A549 (cell line): ENCODE results near the gene MACC1. TPM values are rescaled to one million over a fixed set of nuclear protein-coding genes. Genes with fewer than 3 reads are reported as not detected.

ENCODE experiments used
- ATAC-seq, 2 experiments: fragments of 200-7000 bp in 1 of 2; fragments of >200 bp in 1 of 2; cut with Nextera tagmentation in 1 of 2; cut with Tn5 transposase in 1 of 2; 3 replicates each; pipeline versions ENCODE4 v1.8.0 to v1.9.1; 2018 to 2020; ENCODE audit warnings: mild to moderate bottlenecking in 1 of 2, moderate library complexity in 1 of 2
- CTCF ChIA-PET: fragments of 300-600 bp; sonication (Branson Sonifier 250); formaldehyde crosslinking; extraction: SDS; loops from one replicate; lab custom pipeline; 2021; ENCODE audit warnings: antibody characterized with exemption, inconsistent platforms; lab: Yijun Ruan, JAX
- POLR2A ChIA-PET: fragments of 350-600 bp; formaldehyde crosslinking; extraction: SDS; loops from one replicate; lab custom pipeline; 2021; ENCODE audit warnings: antibody characterized with exemption, inconsistent platforms; lab: Yijun Ruan, JAX
- DNase-seq, 2 experiments: peaks; one replicate each; pipeline versions ENCODE4 v3.0.0 to v3.0.0-alpha.2; 2011 to 2016; ENCODE audit warnings: low read depth in 1 of 2, low spot score in 1 of 2
- FAIRE-seq: peaks from 2 replicates; lab custom pipeline; 2011; peaks lifted over from hg19 to GRCh38; lab: Jason Lieb, UNC
- H3K27ac ChIP-seq, 2 experiments: fragments of >200 bp; sonication (Bioruptor Twin); formaldehyde crosslinking; 3 replicates each; pipeline ENCODE4 v1.5.1; 2016 to 2017
- H3K4me1 ChIP-seq: fragments of >200 bp; sonication (Bioruptor Twin); formaldehyde crosslinking; 3 replicates; pipeline ENCODE4 v1.6.1; 2016
- H3K4me2 ChIP-seq: fragments of >200 bp; sonication (Bioruptor Twin); formaldehyde crosslinking; 3 replicates; pipeline ENCODE4 v1.6.1; 2016
- H3K4me3 ChIP-seq: fragments of >200 bp; sonication (Bioruptor Twin); formaldehyde crosslinking; 3 replicates; pipeline ENCODE4 v1.5.1; 2016
- H3K9me3 ChIP-seq: fragments of >200 bp; sonication (Bioruptor Twin); formaldehyde crosslinking; 3 replicates; pipeline ENCODE4 v1.6.1; 2016
- CBX2 ChIP-seq: fragments of 200-600 bp; sonication (generic); IDR thresholded peaks from 2 replicates; pipeline ENCODE4 v1.6.1; 2016; ENCODE audit warnings: low read depth, mild to moderate bottlenecking, borderline replicate concordance
- CTCF ChIP-seq: fragments of >200 bp; sonication (Bioruptor Twin); formaldehyde crosslinking; IDR thresholded peaks from 3 replicates; pipeline ENCODE4 v1.5.1; 2016
- EHMT2 ChIP-seq: fragments of 200-600 bp; sonication (generic); IDR thresholded peaks from 2 replicates; pipeline ENCODE4 v1.6.1; 2016; ENCODE audit warnings: antibody characterized with exemption, low read depth, mild to moderate bottlenecking, moderate library complexity
- FOSB ChIP-seq: fragments of 250-450 bp; sonication (Bioruptor Pico); IDR thresholded peaks from 2 replicates; pipeline ENCODE4 v1.5.0; 2020; ENCODE audit warnings: mild to moderate bottlenecking, moderate library complexity
- FOSL2 ChIP-seq, 2 experiments: fragments of 450-650 bp in 1 of 2; fragments of >200 bp in 1 of 2; sonication (Bioruptor Twin) in 1 of 2; formaldehyde crosslinking; IDR thresholded peaks; 2 replicates each; pipeline versions ENCODE4 v1.5.0 to v1.6.1; 2016 to 2020; ENCODE audit warnings: mild to moderate bottlenecking in 1 of 2, moderate library complexity in 1 of 2
- GATA3 ChIP-seq: IDR thresholded peaks from 2 replicates; pipeline ENCODE4 v1.6.1; 2012; ENCODE audit warnings: borderline replicate concordance
- HES2 ChIP-seq: fragments of >200 bp; sonication (Bioruptor Twin); formaldehyde crosslinking; IDR thresholded peaks from 2 replicates; pipeline ENCODE4 v1.6.1; 2016
- HMGXB4 ChIP-seq: fragments of 250-450 bp; sonication (Bioruptor Pico); IDR thresholded peaks from 2 replicates; pipeline ENCODE4 v1.5.0; 2021; ENCODE audit warnings: mild to moderate bottlenecking, moderate library complexity, borderline replicate concordance
- HOXB13 ChIP-seq: fragments of 250-450 bp; sonication (Bioruptor Pico); IDR thresholded peaks from 2 replicates; pipeline ENCODE4 v1.5.0; 2020; ENCODE audit warnings: low read depth, mild to moderate bottlenecking, moderate library complexity
- HOXB5 ChIP-seq: fragments of 250-450 bp; sonication (Bioruptor Pico); IDR thresholded peaks from 2 replicates; pipeline ENCODE4 v1.5.0; 2020; ENCODE audit warnings: mild to moderate bottlenecking, moderate library complexity
- JUNB ChIP-seq: fragments of >200 bp; sonication (Bioruptor Twin); formaldehyde crosslinking; IDR thresholded peaks from 2 replicates; pipeline ENCODE4 v1.6.1; 2016
- KDM1A ChIP-seq: fragments of 200-600 bp; sonication (generic); IDR thresholded peaks from 2 replicates; pipeline ENCODE4 v1.6.1; 2016; ENCODE audit warnings: low read depth, mild to moderate bottlenecking
- POLR2A ChIP-seq: IDR thresholded peaks from 2 replicates; pipeline ENCODE4 v1.6.1; 2012; ENCODE audit warnings: mild to moderate bottlenecking, low read length
- POLR2AphosphoS2 ChIP-seq: conservative IDR thresholded peaks from 2 replicates; pipeline ENCODE4 v1.6.1; 2012; ENCODE audit warnings: low read length, improper control_type of control experiment, inconsistent platforms
- TFCP2L1 ChIP-seq: fragments of 250-450 bp; sonication (Bioruptor Pico); IDR thresholded peaks from 2 replicates; pipeline ENCODE4 v1.5.0; 2021; ENCODE audit warnings: mild to moderate bottlenecking
- ZC3H11A ChIP-seq: fragments of 450-650 bp; IDR thresholded peaks from 2 replicates; pipeline ENCODE4 v1.6.1; 2014; ENCODE audit warnings: antibody characterized with exemption, mild to moderate bottlenecking
- ZSCAN20 ChIP-seq: fragments of 250-450 bp; sonication (Bioruptor Pico); IDR thresholded peaks from 2 replicates; pipeline ENCODE4 v1.8.0; 2022; ENCODE audit warnings: mild to moderate bottlenecking, moderate library complexity
- polyA plus RNA-seq, 4 experiments: library from polyadenylated mRNA; depleted of rRNA in 3 of 4; stranded (reverse); fragments of >200 nt; fragmentation: RNase III in 1 of 4; extraction: RNeasy Plus Mini Kit Qiagen cat#74134 plus additional on column Dnase treatment in 1 of 4; gene quantifications; 2 replicates in 3 of 4; 3 replicates in 1 of 4; pipeline ENCODE4 v1.2.3, GENCODE V29; 2011 to 2017
- TF ChIP-seq, protein P1 (sequence below): IDR thresholded peaks from 2 replicates; pipeline ENCODE4 v1.6.1; 2012
- TF ChIP-seq, protein P2 (sequence below): fragments of 250-450 bp; sonication (Bioruptor Pico); IDR thresholded peaks from 2 replicates; pipeline ENCODE4 v1.5.0; 2020; ENCODE audit warnings: low read depth, mild to moderate bottlenecking, moderate library complexity

MACC1 gene
- polyA plus RNA-seq, 2 of the 4 experiments (the other 2 are of a cell fraction) = 0.01 TPM; not detected in 1

- TF ChIP-seq CTCF = no peak
These were observed 103.7 kb downstream of the MACC1 start (continued) for GRCh38 chr7:20113427-20114027.

DNA sequence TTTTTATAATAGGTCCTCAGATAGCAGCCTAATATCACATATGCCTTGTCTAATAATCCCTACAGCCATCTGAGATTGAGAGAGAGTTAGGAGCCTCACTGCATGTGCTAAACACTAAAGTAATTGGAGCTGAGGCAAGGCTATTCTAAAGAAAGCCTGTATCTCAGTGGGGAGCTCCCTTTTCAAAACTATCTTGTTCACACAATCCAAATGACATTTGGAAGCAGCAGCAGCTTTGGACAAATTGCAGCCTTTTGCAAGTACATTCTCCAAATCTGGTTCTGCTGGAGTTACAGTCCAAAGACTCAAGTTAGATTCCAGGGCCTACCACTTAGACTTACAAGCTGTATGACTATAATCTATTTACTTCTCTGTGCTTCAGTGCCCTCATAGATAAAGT, 104.5 kb downstream of the MACC1 start:
- Histone ChIP-seq H3K4me3 (no peak overlapping the region), H3K4me1 (peaks cover 4% of the 10 kb centered on the region; the same call in 2 of the 3 replicates), H3K27ac (no peak overlapping the region), H3K9me3 (no peaks in the 10 kb centered on the region), H3K4me2 (no peak overlapping the region)
- ChIA-PET CTCF (interaction anchor here (1.5 kb wide), 1 partner anchor 358 kb away, joined by 3 read pairs; no protein-coding TSS in a partner anchor), POLR2A (no interaction called here)
- FAIRE-seq (no peak), ATAC-seq (no peak), DNase-seq (no peak)
- TF ChIP-seq POLR2A (no peak), POLR2AphosphoS2 (no peak), HOXB5 (no peak), KDM1A (no peak), HOXB13 (no peak), EHMT2 (no peak), CBX2 (no peak), FOSB (CRISPR knock-in tag) (no peak), GATA3 (no peak), HMGXB4 (CRISPR knock-in tag) (no peak), HES2 (no peak), ZSCAN20 (no peak), ZC3H11A (no peak), TFCP2L1 (CRISPR knock-in tag) (no peak), FOSL2 (IDR thresholded peaks at IDR 0.05) (no peak), FOSL2 (CRISPR knock-in tag; IDR thresholded peaks at IDR 0.05) (no peak), JUNB (no peak), CTCF (no peak)
- TF ChIP-seq, protein P1, sequence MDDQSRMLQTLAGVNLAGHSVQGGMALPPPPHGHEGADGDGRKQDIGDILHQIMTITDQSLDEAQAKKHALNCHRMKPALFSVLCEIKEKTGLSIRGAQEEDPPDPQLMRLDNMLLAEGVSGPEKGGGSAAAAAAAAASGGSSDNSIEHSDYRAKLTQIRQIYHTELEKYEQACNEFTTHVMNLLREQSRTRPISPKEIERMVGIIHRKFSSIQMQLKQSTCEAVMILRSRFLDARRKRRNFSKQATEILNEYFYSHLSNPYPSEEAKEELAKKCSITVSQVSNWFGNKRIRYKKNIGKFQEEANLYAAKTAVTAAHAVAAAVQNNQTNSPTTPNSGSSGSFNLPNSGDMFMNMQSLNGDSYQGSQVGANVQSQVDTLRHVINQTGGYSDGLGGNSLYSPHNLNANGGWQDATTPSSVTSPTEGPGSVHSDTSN = no peak
- TF ChIP-seq, protein P2, sequence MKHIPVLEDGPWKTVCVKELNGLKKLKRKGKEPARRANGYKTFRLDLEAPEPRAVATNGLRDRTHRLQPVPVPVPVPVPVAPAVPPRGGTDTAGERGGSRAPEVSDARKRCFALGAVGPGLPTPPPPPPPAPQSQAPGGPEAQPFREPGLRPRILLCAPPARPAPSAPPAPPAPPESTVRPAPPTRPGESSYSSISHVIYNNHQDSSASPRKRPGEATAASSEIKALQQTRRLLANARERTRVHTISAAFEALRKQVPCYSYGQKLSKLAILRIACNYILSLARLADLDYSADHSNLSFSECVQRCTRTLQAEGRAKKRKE (CRISPR knock-in tag) = no peak
- TF ChIP-seq, all 56 proteins: peak for 0
